HUES64 (cell line): Measurements from ENCODE around the gene SLC35E4.

Experiments
- H3K27ac ChIP-seq: 2 replicates; pipeline ENCODE4 v1.7.0; 2013; ENCODE audit warnings: low read depth, low read length, inconsistent platforms
- H3K27me3 ChIP-seq: 2 replicates; pipeline ENCODE4 v1.6.1; 2013; ENCODE audit warnings: mild to moderate bottlenecking, low read length; ENCODE audit not compliant: insufficient read depth
- H3K36me3 ChIP-seq: 2 replicates; pipeline ENCODE4 v1.6.1; 2013; ENCODE audit warnings: mild to moderate bottlenecking, low read length; ENCODE audit not compliant: insufficient read depth
- H3K4me1 ChIP-seq: 2 replicates; pipeline ENCODE4 v1.6.1; 2013; ENCODE audit warnings: mild to moderate bottlenecking, low read length, moderate library complexity; ENCODE audit not compliant: insufficient read depth
- H3K4me3 ChIP-seq: 2 replicates; pipeline ENCODE4 v1.5.1; 2013; ENCODE audit warnings: mild to moderate bottlenecking, low read length, moderate library complexity
- H3K9ac ChIP-seq: 2 replicates; pipeline ENCODE4 v1.6.1; 2013; ENCODE audit warnings: mild to moderate bottlenecking, low read depth, low read length
- H3K9me3 ChIP-seq: 2 replicates; pipeline ENCODE4 v1.6.1; 2013; ENCODE audit warnings: low read depth, low read length; ENCODE audit not compliant: insufficient read depth
- WGBS: fragments of 150-250, 120-280 bp; methylation state at CpG from one replicate; pipeline ENCODE4 v1.1.7; 2013; ENCODE audit warnings: missing lambda C conversion rate; 5-methylcytosine and 5-hydroxymethylcytosine counted together

The SLC35E4 gene

DNA sequence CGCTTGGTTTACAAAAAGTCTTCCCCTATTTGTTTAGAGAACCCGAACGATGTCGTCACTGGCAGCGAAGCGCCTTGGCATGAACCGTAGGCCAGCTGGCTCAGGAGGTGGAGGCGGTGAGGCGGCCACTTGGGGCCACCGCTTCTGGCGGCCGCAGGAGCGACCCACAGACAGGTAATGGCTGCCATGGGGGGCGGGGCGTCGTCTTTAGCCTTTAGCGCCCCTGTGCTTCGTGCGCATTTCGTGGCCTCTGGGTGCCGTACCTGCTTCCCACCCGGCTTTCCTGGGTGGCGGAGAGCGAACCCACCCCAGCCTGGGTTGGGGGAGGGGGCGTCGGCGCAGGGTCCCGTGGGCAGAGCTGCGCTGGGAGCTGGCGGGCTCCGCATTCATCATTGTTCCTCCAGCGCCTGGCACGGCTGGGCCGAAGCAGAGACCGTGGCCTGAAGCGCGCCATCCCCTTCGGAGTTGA, 58.6 kb downstream of the SLC35E4 start:
- peak overlapping the region; percentile 82 for H3K9ac ChIP-seq
- no peaks in the 10 kb centered on the region for H3K36me3 ChIP-seq
- no peaks in the 10 kb centered on the region for H3K9me3 ChIP-seq
- H3K27ac ChIP-seq, result peak overlapping the region; percentile 49; the same call in 1 of the 2 replicates
- H3K27me3 ChIP-seq, result peaks cover 28% of the 10 kb centered on the region
- peaks cover 3% of the 10 kb centered on the region; the same call in 1 of the 2 replicates for H3K4me1 ChIP-seq
- 2% methylated on average over 38 of the region's 38 CpGs for WGBS
- peak overlapping the region; percentile 87 for H3K4me3 ChIP-seq

DNA sequence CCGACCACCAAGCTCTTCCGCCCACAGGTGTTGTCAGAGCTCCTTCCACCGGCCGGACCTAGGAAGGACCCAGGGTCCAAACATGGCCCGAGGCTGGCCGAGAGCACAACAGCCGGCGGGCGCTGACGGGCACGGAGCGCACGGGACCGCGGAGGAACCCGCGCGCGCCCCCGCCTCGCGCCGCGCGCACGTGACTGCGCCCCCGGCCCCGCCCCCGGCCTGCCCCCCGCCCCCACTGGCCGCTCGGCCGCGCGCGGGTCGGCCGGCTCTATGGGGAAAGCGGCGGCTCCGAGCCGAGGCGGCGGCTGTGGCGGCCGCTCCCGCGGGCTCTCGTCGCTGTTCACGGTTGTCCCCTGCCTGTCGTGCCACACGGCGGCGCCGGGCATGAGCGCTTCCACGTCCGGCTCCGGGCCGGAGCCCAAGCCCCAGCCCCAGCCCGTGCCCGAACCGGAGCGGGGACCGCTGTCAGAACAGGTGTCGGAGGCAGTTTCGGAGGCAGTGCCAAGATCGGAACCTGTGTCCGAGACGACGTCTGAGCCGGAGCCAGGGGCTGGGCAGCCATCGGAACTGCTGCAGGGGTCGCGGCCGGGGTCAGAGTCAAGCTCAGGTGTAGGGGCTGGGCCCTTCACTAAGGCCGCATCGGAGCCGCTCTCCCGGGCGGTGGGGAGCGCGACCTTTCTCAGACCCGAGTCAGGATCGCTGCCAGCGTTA, 59.2 kb downstream of the SLC35E4 start, which contains the start of gene OSBP2:
Gene OSBP2, plus strand, starts transcription at position 235 of the 711 bp plus-strand sequence. Its CDS starts 36 bp downstream, at position 271.
- H3K9ac ChIP-seq, result peak within 1 kb of the TSS; percentile 82
- H3K9me3 ChIP-seq, result no peaks in the 10 kb centered on the region
- H3K36me3 ChIP-seq, result no peaks in the 10 kb centered on the region
- peaks cover 3% of the 10 kb centered on the region; the same call in 1 of the 2 replicates for H3K4me1 ChIP-seq
- H3K27me3 ChIP-seq, result peaks cover 28% of the 10 kb centered on the region
- peak within 1 kb of the TSS; percentile 87 for H3K4me3 ChIP-seq
- peak within 1 kb of the TSS; percentile 49; the same call in 1 of the 2 replicates for H3K27ac ChIP-seq
- WGBS, result 1% methylated on average over 88 of the region's 88 CpGs

DNA sequence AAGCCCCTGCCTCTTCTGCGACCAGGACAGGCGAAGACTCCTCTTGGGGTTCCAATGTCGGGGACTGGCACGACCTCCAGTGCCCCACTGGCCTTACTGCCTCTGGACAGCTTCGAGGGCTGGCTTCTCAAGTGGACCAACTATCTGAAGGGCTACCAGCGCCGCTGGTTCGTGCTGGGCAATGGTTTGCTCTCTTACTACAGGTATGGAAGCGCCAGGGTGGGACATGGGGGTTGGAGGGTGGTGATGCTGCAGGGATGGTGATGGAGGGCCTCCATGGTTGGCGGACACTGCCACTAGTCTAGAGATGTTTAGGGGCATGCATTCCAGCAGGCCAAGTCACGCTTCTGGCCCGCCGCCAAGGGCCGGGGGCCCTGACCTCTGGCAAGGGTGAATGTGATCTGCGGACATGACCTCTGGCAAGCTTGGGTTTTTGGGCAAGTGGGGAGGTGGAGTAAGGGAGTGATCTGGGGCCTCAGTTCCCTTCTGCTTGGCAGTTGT, 59.8 kb downstream of the SLC35E4 start:
- no peak overlapping the region for H3K27ac ChIP-seq
- H3K9me3 ChIP-seq, result no peaks in the 10 kb centered on the region
- H3K4me3 ChIP-seq, result peak overlapping the region; percentile 85
- no peaks in the 10 kb centered on the region for H3K36me3 ChIP-seq
- peaks cover 3% of the 10 kb centered on the region; the same call in 1 of the 2 replicates for H3K4me1 ChIP-seq
- peaks cover 28% of the 10 kb centered on the region for H3K27me3 ChIP-seq
- peak overlapping the region; percentile 53; the same call in 1 of the 2 replicates for H3K9ac ChIP-seq
- 68% methylated on average over 15 of the region's 15 CpGs for WGBS

DNA sequence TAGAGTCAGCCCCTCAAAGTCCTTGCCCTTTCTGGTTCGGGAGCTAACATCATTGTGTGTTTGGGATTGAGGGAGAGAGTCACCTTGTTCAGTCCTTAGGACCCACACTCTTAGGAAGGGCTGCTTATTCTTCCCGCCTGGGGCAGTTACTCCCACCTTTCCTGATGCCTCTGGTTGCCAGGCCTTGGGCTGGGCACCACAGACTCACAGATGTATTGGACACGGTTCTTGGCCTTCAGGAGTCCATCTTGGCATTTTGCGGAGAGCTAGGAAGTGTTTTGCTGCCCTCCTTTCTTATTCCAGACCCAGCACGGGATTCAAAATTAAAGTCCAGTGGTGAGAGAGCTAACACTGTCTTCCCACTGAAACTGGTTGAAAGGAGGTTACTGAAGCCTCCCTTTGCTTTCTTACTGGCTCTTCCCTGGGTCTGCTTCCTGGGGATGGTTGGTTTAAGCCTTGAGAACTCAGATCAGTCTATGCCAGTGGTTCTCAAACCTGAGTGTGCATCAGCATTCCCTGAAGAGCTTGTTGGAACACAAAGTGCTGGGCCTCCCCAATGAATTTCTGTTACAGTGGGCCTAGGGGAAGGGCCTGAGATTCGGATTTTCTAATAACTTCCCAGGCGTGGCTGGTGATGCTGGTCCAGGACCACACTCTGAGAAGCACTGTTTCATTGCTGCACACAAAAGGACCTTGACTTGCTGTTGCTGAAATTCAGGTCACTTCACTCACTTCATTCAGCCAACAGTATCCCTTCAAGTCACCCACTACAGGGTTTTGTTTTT, 60.5 kb downstream of the SLC35E4 start:
- Histone ChIP-seq H3K9ac (no peak overlapping the region), H3K27ac (no peak overlapping the region), H3K27me3 (peaks cover 28% of the 10 kb centered on the region), H3K36me3 (no peaks in the 10 kb centered on the region), H3K4me3 (no peak overlapping the region), H3K4me1 (peaks cover 3% of the 10 kb centered on the region; the same call in 1 of the 2 replicates), H3K9me3 (no peaks in the 10 kb centered on the region)
- WGBS, result 91% methylated on average over 7 of the region's 7 CpGs
